Upper lobe of right lung (tissue), 1 donor: ENCODE measurements around the gene KRTAP5-1. TPM values are rescaled to one million over a fixed set of nuclear protein-coding genes. Genes with fewer than 3 reads are reported as not detected.
"Not testable (repeated sequence)": the region's sequence is repeated elsewhere in the genome, so short reads cannot be mapped to it uniquely, and the experiment has no call there.

Experiments
- ATAC-seq: fragments of 200-7000 bp; cut with Tn5 transposase; one replicate; pipeline ENCODE4 v1.9.1; 2020; ENCODE audit warnings: mild to moderate bottlenecking, moderate library complexity
- DNase-seq: peaks from one replicate; pipeline ENCODE4 v3.0.0-alpha.2; 2020
- H3K27ac ChIP-seq: fragments of 200-600 bp; one replicate; pipeline ENCODE4 v1.8.0; 2022
- H3K27me3 ChIP-seq: fragments of 200-600 bp; one replicate; pipeline ENCODE4 v1.8.0; 2022; ENCODE audit warnings: mild to moderate bottlenecking
- H3K36me3 ChIP-seq: fragments of 200-600 bp; one replicate; pipeline ENCODE4 v1.8.0; 2022
- H3K4me1 ChIP-seq: fragments of 200-600 bp; one replicate; pipeline ENCODE4 v1.8.0; 2022
- H3K4me3 ChIP-seq: fragments of 200-600 bp; one replicate; pipeline ENCODE4 v1.8.0; 2022; ENCODE audit warnings: mild to moderate bottlenecking
- H3K9me3 ChIP-seq: fragments of 200-600 bp; one replicate; pipeline ENCODE4 v1.8.0; 2022
- intact Hi-C: fragments of 100-400 bp; cut with DNase I; formaldehyde crosslinking; loops from one replicate; pipeline ENCODE4 v1.11.0; 2022
- total RNA-seq: library from RNA; stranded (reverse); fragmentation: NEBNext Ultra II Directional; extraction: Animal tissue kit (Norgen Biotek cat#: 25700); gene quantifications from one replicate; pipeline ENCODE4 v1.2.1, GENCODE V29; 2021
- TF ChIP-seq, protein P1 (sequence below): fragments of 200-600 bp; IDR thresholded peaks from one replicate; pipeline ENCODE4 v1.8.0; 2022; ENCODE audit warnings: antibody characterized with exemption
- donor health status: DM: no; HTN: yes; CAD: no; lungs with severe emphysema.

KRTAP5-1 gene
- total RNA-seq, 1 donor from 2014 or later: not detected

GRCh38 chr11:1604711-1605110 is 19.6 kb upstream of the KRTAP5-1 start:
- intact Hi-C loops: no loop called here
- Histone ChIP-seq H3K27me3 (no peaks in the 10 kb centered on the region), H3K9me3 (no peaks in the 10 kb centered on the region), H3K4me1 (no peaks in the 10 kb centered on the region), H3K4me3 (no peak overlapping the region), H3K36me3 (no peaks in the 10 kb centered on the region), H3K27ac (no peak overlapping the region)
- no peak for DNase-seq
- TF ChIP-seq, protein P1, sequence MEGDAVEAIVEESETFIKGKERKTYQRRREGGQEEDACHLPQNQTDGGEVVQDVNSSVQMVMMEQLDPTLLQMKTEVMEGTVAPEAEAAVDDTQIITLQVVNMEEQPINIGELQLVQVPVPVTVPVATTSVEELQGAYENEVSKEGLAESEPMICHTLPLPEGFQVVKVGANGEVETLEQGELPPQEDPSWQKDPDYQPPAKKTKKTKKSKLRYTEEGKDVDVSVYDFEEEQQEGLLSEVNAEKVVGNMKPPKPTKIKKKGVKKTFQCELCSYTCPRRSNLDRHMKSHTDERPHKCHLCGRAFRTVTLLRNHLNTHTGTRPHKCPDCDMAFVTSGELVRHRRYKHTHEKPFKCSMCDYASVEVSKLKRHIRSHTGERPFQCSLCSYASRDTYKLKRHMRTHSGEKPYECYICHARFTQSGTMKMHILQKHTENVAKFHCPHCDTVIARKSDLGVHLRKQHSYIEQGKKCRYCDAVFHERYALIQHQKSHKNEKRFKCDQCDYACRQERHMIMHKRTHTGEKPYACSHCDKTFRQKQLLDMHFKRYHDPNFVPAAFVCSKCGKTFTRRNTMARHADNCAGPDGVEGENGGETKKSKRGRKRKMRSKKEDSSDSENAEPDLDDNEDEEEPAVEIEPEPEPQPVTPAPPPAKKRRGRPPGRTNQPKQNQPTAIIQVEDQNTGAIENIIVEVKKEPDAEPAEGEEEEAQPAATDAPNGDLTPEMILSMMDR: no peak
- ATAC-seq: peak; percentile 20

GRCh38 chr11:1604181-1604580 is 19.1 kb upstream of the KRTAP5-1 start:
- H3K4me3 ChIP-seq: no peak overlapping the region
- DNase-seq: no peak
- no peaks in the 10 kb centered on the region for H3K4me1 ChIP-seq
- H3K36me3 ChIP-seq: no peaks in the 10 kb centered on the region
- intact Hi-C loops: no loop called here
- H3K27ac ChIP-seq: no peak overlapping the region
- TF ChIP-seq, protein P1: no peak
- ATAC-seq: peak; percentile 8
- no peaks in the 10 kb centered on the region for H3K9me3 ChIP-seq
- H3K27me3 ChIP-seq: no peaks in the 10 kb centered on the region

- H3K36me3 ChIP-seq: no peaks in the 10 kb centered on the region
- DNase-seq: no peak
Observed at GRCh38 chr11:1603629-1604028, 18.5 kb upstream of the KRTAP5-1 start.

GRCh38 chr11:1601663-1602062 is 16.6 kb upstream of the KRTAP5-1 start:
- H3K27me3 ChIP-seq, DNase-seq, H3K9me3 ChIP-seq, H3K27ac ChIP-seq, H3K4me3 ChIP-seq, intact Hi-C loops, H3K4me1 ChIP-seq, ATAC-seq, H3K36me3 ChIP-seq: not testable (repeated sequence)

More at GRCh38 chr11:1603629-1604028, 18.5 kb upstream of the KRTAP5-1 start:
- no peak for ATAC-seq
- H3K4me1 ChIP-seq: no peaks in the 10 kb centered on the region
- no peak overlapping the region for H3K4me3 ChIP-seq
- TF ChIP-seq, protein P1: no peak
- intact Hi-C loops: no loop called here
- H3K27me3 ChIP-seq: no peaks in the 10 kb centered on the region
- no peaks in the 10 kb centered on the region for H3K9me3 ChIP-seq
- H3K27ac ChIP-seq: no peak overlapping the region

GRCh38 chr11:1600626-1601025 is 15.5 kb upstream of the KRTAP5-1 start:
- H3K4me3 ChIP-seq: no peak overlapping the region
- H3K9me3 ChIP-seq: no peaks in the 10 kb centered on the region
- ATAC-seq: no peak
- peaks cover 3% of the 10 kb centered on the region for H3K4me1 ChIP-seq
- TF ChIP-seq, protein P1: no peak
- no peak overlapping the region for H3K27ac ChIP-seq
- DNase-seq: no peak
- no peaks in the 10 kb centered on the region for H3K36me3 ChIP-seq
- H3K27me3 ChIP-seq: peaks cover 5% of the 10 kb centered on the region
- intact Hi-C loops: no loop called here

DNA sequence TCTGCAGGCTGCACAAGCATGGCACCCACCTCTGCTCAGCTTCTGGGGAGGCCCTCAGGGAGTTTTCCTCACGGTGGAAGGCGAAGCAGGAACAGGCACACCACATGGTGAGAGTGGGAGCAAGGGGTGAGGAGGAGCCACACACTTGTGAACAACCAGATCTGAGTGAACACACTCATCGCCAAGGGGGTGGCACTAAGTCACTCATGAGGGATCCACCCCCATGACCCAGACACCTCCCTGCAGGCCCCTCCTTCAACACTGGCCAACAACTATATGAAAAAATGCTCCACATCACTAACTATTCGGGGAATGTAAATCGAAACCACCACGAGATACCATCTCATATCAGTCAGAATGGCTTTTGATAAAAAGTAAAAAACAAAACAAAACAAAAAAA is 13.7 kb upstream of the KRTAP5-1 start:
- peaks cover 5% of the 10 kb centered on the region for H3K27me3 ChIP-seq
- no peak for ATAC-seq
- peaks cover 8% of the 10 kb centered on the region for H3K4me1 ChIP-seq
- no peak for DNase-seq
- TF ChIP-seq, protein P1: no peak
- H3K4me3 ChIP-seq: no peak overlapping the region
- no peak overlapping the region for H3K27ac ChIP-seq
- no peaks in the 10 kb centered on the region for H3K9me3 ChIP-seq
- no peaks in the 10 kb centered on the region for H3K36me3 ChIP-seq
- intact Hi-C loops: no loop called here

GRCh38 chr11:1598406-1598805 is 13.3 kb upstream of the KRTAP5-1 start:
- H3K4me3 ChIP-seq, intact Hi-C loops, H3K4me1 ChIP-seq, ATAC-seq, H3K36me3 ChIP-seq, H3K27me3 ChIP-seq, H3K9me3 ChIP-seq, DNase-seq, H3K27ac ChIP-seq: not testable (repeated sequence)
